Dedifferentiated amniotic fluid mesenchymal stem cell (primary cell): ENCODE measurements around the gene TMEM116.

Experiments used
- DNase-seq: peaks from one replicate; pipeline ENCODE4 v3.0.0-alpha.2; 2016; ENCODE audit errors: extremely low spot score

The TMEM116 gene

GRCh38 chr12:111894556-111894955 is 118.4 kb downstream of the TMEM116 start:
- no peak for DNase-seq

- no peak for DNase-seq
Measured at GRCh38 chr12:111893287-111893686, 119.7 kb downstream of the TMEM116 start.

DNA sequence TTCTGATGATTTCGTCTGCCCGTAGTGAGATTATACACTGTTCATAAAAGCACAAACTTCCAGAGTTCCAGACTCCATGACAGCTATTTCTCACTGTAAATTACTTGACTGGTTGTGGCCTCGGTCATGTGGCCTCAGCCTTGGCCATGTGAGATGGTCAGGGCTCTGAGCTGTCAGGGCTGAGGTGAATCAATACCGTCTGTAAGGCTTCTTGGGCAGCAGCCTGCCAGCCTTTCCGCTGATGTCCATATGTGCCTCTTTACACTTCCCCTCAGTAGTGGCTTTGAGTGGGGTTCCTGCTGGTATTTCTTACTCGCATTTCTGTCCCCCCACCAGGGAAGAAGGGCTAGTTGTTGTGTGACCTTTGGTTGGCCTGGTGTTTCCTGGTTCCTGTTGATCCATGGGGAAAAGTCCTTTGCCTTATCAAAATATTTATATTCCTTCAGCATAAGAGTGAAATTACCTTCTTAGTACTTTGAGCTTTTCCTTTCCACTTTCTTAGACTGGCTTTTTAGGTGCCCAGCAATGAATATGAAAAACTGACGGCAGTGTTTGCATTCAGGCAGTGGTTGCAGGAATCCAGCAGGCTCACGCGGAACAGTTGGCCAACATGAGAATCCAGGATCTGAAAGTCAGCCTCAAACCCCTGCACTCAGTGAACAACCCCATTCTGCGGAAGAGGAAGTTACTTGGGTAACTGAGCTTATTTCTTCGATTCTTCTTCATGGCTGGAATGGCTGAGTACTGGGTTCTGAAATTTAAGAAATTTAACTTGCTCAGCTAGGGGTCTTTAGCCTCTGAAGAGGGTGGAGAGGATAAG is 124.8 kb downstream of the TMEM116 start:
- no peak for DNase-seq

- no peak for DNase-seq
Measured at GRCh38 chr12:111886662-111887545, 126.1 kb downstream of the TMEM116 start.

- DNase-seq: no peak
Measured at GRCh38 chr12:111881716-111882115, 131.2 kb downstream of the TMEM116 start.
